IPS-11a (cell line): ENCODE data around the gene PTBP1.
"Not testable (repeated sequence)": the region's sequence is repeated elsewhere in the genome, so short reads cannot be mapped to it uniquely, and the experiment has no call there.

Source experiments
- H3K4me3 ChIP-seq: one replicate; pipeline ENCODE4 v1.5.1; 2013; ENCODE audit warnings: low read depth, low read length, control low read depth

The PTBP1 gene

DNA sequence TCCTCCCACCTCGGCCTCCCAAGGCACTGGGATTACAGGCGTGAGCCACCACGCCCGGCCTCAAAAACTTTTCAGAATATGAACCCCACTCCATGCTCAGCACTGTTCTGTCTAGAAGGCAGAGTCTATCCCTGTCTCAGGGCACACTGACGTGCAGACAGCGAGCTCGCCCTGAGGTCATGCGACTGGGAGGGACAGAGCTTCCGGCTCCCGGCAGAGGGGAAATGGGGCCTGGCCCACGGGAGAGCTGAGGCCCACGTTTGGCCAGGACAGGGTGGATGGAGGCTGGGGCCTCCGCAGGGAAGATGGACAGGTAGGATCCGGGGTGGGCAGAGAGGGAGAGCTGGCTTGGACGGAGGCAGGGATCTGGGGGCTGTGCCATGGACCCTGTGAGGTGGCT is 27.6 kb downstream of the PTBP1 start:
- no peak overlapping the region for H3K4me3 ChIP-seq

DNA sequence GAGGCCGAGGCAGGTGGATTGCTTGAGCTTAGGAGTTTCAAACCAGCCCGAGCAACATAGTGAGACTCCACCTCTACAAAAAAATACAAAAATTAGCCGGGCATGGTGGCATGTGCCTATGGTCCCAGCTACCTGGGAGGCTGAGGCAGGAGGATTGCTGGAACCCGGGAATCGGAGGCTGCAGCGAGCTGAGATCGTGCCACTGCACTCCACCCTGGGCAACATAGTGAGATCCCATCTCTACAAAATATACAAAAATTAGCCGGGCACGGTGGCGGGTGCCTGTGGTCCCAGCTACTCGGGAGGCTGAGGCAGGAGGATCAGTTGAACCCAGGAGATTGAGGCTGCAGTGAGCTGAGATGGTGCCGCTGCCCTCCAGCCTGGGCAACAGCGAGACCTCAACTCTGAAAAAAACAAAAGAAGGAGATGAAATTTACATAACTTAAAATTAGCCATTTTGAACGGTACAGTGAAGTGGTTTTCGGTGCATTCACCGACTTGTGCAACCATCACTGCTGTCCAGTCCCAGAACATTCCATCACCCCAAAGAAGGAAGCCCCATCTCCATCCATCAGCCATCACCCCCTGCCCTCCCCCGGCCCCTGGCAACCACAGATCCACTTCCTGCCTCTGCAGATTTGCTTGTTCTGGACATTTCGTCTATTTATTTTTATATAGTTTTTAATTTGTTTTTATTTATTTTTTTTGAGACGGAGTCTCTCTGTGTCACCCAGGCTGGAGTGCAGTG is 28.8 kb downstream of the PTBP1 start:
- H3K4me3 ChIP-seq: no peak overlapping the region

DNA sequence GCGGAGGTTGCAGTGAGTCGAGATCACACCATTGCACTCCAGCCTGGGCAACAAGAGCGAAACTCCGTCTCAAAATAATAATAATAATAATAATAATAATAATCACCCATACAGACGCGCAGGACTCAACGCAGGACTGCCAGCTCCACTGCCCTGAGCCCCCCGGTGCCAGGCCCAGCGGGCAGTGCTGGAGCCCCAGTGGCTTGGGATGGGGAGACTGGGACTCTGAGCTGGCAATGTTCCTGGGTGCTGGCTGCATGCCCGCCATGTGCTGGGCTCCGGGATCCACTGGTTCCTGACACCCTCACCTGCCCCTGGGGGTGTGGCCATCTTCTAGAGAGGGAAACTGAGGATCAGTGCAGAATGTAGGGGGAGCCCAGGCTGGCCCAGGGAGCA is 30.1 kb downstream of the PTBP1 start:
- H3K4me3 ChIP-seq: no peak overlapping the region

DNA sequence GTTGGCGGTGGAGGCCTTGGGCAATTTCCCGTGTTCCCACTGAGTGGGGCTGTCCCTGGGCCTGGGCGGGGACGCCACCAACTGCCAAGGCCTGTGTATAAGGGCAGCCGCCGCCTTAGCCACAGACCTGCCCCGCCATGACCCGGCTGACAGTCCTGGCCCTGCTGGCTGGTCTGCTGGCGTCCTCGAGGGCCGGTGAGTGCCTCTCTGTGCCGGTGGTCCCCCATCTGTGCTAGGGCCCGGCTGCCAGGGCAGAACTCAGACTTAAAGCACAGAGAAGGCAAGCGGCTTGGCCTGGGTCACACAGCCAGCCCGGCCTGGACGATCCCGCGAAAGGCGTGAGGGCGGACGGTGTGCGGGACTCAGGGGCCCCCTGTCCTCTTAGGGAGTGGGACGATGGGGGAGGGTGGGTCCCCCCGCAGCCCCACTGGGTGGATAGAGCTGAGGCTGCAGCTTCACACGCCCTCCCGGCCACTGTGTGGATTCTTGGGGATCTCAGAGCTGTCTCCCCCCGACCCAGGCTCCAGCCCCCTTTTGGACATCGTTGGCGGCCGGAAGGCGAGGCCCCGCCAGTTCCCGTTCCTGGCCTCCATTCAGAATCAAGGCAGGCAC is 30.6 kb downstream of the PTBP1 start, which contains the start of gene AZU1:
AZU1 (plus strand) TSS at position 128 of the 612 bp plus-strand sequence; CDS start at position 138, 10 bp downstream.
- no peak within 1 kb of the TSS for H3K4me3 ChIP-seq

DNA sequence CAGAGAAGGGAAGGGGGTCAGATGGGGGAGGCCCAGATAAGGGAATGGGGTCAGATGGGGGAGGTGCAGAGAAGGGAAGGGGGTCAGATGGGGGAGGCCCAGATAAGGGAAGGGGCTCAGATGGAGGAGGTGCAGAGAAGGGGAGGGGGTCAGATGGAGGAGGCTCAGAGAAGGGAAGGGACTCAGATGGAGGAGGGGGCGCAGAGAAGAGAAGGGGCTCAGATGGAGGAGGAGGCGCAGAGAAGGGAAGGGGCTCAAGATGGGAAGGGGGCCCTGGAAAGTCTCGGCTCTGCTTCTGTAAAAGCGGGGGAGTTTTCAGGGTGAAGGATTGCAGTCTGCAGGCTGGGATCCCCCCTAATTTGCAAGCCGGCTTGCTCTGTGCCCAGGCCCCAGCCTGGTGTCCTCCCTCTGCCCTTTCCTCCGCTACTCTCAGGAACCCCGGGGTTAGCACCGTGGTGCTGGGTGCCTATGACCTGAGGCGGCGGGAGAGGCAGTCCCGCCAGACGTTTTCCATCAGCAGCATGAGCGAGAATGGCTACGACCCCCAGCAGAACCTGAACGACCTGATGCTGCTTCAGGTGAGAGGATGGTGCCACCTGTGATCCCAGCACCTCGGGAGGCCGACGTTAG is 32.0 kb downstream of the PTBP1 start:
- no peak overlapping the region for H3K4me3 ChIP-seq

DNA sequence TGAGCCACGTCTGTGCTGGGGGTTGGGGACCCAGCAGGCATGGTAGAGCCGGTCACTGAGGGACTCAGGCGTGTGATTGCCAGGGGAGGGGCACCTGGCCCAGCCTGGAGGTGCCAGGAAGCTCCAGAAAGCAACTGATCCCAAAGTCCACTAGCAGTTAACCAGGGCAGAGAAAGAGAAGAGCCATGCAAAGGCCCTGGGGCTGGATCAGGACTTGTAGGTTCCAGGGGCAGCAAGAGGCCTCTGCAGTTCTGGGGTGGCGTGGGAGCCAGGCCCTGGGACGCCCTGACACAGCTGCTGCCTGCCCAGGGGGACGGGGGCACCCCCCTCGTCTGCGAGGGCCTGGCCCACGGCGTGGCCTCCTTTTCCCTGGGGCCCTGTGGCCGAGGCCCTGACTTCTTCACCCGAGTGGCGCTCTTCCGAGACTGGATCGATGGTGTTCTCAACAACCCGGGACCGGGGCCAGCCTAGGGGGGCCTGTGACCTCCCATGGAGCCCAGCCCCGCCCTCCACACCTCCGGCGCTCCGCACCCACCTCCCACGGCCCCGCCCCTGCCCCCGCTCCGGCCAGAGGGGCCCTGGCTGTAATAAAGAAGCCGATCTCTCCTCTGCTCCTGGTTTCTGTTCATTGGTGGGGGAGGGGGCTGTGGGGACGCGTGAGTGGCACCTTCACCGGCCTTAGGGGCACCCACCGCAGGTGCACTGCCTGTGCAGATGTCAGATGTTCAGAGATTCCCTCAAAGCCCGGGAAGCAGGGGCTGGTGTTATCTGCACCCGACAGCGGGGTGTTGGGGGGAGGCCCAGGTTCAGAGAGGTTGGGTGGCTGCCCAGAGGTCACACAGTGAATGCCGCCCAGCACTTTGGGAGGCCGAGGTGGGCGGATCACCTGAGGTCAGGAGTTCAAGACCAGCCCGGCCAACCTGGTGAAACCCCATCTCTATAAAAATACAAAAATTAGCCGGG is 34.4 kb downstream of the PTBP1 start:
- no peak overlapping the region for H3K4me3 ChIP-seq

DNA sequence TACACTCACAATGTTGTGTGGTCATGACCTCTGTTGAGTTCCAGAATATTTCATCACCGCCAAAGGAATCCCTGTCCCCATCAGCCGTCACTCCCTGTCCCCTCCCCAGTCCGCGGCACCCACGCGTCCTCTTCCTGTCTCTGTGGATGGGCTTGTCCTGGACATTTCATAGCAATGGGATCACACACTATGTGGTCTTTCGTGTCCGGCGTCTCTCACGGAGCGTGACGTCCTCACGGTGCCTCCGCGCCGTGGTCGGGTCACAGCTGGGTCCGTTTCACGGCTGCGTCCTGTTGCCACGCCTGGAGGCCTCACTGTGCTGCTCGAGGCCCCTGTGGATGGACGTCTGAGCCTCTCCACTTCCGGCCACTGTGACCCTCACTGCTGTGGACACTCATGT is 37.0 kb downstream of the PTBP1 start:
- no peak overlapping the region for H3K4me3 ChIP-seq

DNA sequence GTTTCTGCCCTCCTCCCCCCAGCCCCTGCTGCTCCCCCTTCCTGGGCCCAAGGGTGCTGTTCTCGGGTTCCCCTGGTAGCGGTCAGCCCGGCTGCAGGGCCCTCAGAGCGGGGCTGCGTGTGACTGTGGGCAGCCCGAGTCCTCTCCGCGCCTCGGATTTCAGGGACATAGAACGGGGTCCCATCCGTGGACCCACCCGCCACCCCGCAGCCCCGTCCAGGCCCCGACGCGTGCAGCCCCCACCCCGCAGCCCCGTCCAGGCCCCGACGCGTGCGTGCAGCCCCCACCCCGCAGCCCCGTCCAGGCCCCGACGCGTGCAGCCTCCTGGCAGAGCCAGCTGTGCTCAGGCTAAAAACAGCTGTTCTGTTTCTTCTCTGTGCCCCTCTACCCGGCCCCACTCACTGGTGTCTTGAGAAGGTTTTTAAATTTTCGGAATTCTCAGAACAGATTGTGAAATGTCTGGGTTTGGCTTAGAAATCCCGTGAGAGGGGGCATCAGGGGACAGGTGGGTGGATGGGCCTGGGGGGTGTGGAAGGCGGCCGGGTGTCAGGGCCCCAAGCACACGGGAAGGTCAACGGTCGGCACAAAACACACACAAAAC is 38.1 kb downstream of the PTBP1 start:
- H3K4me3 ChIP-seq: no peak overlapping the region

DNA sequence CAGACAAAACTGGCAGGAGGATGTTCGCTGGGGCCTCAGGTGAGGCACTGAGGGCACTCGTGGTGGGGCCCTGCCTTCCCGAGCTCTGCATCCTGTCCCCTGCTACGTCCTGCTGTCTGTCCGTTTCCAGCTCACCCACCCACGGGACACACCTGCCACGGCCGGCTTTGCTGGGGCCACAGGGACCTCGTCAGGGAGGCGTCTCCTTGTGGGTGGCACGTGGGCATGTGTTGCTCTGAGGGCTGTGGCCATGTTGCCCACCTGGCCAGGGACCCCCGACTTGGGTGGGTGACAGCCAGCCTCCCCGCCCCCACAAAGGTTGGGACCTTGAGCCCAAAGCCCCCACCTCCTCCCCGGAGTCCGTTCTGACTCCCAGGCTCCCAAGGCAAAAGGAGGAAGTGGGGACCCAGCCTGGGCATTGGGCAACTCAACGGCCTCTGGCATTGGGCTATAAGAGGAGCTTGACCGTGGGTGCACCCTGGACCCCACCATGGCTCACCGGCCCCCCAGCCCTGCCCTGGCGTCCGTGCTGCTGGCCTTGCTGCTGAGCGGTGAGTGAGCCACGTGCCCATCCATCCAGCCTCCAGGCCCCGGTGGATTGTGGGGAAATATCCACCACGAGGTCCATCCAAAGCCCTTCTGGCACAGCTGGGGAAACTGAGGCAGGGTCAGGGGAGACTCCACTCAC is 43.4 kb downstream of the PTBP1 start, which contains the start of gene PRTN3:
PRTN3 (plus strand) TSS at position 481 of the 688 bp plus-strand sequence; CDS start at position 491, 10 bp downstream.
- H3K4me3 ChIP-seq: no peak within 1 kb of the TSS

DNA sequence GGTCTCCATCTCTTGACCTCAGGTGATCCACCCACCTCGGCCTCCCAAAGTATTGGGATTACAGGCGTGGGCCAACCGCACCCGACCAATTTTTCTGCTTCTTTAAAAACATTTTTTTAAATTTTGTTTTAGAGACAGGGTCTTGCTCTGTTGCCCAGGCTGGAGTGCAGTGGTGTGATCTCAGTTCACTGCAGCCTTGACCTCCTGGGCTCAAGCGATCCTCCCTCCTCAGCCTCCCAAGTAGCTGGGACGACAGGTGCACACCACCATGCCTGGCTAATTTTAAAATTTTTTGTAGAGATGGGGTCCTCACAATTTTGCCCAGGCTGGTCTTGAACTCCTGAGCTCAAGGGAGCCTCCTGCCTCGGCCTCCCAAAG is 45.5 kb downstream of the PTBP1 start:
- not testable (repeated sequence) for H3K4me3 ChIP-seq

DNA sequence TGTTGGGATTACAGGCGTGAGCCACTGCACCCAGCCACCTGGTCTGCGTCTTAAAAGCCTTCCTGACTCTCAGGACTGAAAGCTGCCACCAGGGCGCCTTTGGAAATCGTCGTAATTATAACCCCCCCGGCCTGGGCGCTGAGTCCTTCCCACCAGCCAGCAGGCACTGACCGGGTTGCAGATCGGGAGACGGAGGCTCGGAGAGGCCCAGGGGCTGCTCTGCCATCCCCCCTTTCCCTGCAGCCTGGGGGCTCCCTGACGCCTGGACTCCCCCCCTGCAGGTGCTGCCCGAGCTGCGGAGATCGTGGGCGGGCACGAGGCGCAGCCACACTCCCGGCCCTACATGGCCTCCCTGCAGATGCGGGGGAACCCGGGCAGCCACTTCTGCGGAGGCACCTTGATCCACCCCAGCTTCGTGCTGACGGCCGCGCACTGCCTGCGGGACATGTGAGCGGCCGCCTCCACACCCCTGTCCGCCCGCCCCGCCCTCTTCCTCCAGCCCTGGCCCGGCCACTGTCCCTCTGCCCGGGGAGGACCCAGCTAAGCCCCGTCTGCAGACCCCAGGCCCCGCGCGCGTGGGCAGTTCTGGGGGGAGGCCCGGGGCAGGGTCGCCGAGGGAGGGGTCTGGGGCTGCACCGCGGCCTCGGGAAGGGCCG is 46.1 kb downstream of the PTBP1 start:
- no peak overlapping the region for H3K4me3 ChIP-seq

DNA sequence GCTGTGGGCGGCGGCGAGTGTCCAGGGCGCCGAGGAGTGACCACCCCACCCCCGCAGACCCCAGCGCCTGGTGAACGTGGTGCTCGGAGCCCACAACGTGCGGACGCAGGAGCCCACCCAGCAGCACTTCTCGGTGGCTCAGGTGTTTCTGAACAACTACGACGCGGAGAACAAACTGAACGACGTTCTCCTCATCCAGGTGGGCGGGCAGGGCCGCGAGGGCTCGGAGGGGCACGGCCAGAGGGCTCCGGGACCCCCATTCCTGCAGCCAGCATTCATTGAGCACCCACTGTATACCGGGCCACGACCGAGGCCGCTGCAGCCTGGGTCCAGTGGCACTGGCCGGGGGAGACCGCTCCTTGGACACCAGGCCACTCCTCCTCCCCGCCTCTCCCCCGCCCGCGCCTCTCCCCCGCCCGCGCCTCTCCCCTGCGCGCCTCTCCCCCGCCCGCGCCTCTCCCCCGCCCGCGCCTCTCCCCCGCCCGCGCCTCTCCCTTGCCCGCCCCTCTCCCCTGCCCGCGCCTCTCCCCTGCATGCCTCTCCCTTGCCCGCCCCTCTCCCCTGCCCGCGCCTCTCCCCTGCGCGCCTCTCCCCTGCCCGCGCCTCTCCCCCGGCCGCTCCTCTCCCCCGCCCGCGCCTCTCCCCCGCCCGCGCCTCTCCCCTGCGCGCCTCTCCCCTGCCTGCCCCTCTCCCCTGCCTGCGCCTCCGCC is 46.7 kb downstream of the PTBP1 start:
- H3K4me3 ChIP-seq: no peak overlapping the region

DNA sequence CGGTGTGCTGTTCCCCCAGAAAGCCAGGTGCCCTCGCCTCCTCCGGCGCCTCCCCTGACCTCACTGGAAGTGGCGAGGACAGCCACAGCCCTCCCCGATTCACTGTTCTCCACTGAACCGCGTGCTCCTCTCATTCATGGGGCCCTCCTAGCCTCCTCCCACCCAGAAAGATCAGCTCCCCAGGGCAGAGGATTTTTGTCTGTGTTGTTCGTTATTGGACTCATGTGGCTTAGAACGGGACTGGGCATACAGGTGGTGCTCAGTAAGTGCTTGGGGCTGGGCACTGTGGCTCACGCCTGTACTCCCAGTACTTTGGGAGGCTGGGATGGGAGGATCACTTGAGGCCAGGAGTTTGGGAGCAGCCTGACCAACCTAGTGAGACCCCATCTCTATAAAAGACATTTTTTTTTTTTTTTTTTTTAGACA is 47.3 kb downstream of the PTBP1 start:
- no peak overlapping the region for H3K4me3 ChIP-seq

DNA sequence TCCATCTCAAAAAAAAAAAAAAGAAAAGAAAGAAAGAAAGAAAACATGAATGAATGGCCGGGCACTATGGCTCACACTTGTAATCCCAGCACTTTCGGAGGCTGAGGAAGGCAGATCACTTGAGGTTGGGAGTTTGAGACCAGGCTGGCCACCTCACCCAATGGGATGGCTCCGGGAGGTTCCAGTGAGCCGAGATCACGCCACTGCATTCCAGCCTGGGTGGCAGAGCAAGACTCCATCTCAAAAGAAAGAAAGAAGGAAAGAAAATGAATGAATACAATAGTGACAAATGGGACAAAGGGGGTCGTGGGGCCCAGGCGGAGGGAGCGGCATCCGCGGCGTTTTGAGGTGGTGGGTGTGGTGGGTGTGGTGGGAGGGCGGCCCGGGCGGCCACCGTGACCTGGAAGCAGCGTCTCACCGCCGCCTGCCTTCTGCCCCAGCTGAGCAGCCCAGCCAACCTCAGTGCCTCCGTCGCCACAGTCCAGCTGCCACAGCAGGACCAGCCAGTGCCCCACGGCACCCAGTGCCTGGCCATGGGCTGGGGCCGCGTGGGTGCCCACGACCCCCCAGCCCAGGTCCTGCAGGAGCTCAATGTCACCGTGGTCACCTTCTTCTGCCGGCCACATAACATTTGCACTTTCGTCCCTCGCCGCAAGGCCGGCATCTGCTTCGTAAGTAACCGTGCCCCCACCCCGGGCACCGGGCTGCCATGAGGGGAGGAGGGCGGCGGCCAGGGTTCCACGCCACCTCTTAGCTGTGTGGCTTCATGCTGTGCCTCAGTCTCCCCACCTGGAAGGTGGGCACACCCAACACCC is 48.7 kb downstream of the PTBP1 start:
- H3K4me3 ChIP-seq: no peak overlapping the region

DNA sequence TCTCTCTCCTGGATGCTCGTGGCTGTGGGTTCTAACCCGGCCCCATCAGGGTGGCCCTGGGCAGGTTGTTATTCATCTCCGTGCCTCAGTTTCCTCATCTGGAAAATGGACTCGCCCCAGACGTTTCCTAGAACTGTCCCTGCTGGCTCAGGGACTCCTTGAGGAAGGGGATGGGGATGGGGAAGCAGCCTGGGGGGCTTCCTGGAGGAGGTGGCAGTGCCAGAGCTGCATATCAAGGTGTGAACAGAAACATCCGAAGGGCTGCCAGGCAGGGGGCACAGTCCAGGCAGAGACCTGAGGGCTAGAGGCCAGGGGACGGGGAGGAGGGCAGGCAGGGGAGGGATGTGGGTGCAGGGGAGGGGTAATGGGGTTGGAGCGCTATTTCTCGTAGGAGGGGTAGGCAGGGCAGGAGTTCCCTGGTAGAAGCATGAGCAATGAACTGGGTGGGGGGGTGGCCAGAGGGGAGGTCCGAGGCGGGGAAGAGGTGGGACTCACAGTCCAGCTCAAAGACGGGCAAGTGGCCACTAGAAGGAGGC is 51.2 kb downstream of the PTBP1 start:
- H3K4me3 ChIP-seq: no peak overlapping the region

DNA sequence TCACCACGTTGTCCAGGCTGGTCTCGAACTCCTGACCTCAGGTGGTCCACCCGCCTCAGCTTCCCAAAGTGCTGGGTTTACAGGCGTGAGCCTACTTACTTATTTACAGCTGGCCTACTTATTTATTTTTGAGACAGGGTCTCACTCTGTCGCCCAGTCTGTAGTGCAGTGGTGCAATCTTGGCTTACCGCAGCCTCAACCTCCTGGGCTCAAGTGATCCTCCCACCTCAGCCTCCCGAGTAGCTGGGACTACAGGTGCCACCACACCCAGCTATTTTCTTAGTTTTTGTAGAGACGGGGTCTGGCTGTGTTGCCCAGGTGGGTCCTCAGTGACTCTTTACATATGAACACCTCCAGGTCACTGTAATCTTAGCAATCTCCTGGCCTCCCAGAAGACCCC is 51.9 kb downstream of the PTBP1 start:
- H3K4me3 ChIP-seq: not testable (repeated sequence)

DNA sequence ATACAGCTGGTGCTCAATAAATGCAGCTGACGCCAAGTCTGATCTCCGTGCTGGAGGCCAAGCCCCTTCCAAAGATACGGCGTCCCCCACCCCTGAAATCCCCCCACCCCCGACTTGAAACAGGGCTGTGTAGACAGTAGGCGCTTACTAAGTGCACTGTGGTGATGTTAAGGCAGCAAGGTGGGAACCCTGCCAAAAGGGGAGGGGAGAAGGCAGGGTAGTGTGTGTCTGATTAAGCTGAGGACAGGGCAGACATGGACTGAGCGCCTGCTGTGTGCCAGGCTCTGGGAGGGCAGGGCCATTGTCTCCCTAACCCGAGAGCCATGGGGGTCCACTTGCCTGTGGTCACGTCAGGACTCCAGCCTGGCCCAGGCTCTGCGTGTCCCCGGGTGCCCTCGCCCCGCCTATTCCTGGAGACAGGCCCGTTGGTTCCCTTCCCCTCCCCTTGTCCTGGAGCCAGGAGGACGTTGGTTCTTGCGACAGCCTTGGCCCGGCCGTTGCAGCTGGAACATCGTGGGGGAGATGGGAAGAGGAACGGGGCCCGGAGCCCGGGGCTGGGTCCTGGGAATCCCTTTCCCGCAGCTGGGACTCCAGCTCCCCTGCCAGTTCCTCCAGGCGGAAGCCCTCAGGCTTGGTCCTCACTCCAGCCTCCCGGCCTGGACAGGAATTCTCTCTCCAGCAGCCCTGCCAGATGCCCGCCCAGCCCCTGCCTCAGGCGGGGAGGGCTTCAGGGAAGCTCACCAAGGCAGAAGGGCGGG is 53.1 kb downstream of the PTBP1 start:
- H3K4me3 ChIP-seq: no peak overlapping the region
